A549 treated with GW870086 at 1 μM for 4 hours (cell line): ENCODE measurements around the gene MOB3C. TPM values are rescaled to one million over a fixed set of nuclear protein-coding genes. Genes with fewer than 3 reads are reported as not detected.

ENCODE experiments used
- total RNA-seq: library from RNA; stranded (reverse); fragments of 200-300 nt; extraction: Qiagen RNA extraction; gene quantifications from 5 replicates; pipeline ENCODE4 v1.2.3, GENCODE V29; 2022; ENCODE audit warnings: low read depth

Gene MOB3C
- 3.9 to 4.7 TPM (median 4.5 TPM) in 5 replicates for total RNA-seq

GRCh38 chr1:46616277-46617107 is at the start of gene MOB3C:
MOB3C (minus strand) TSS chr1:46616811; CDS start chr1:46613321, 3,490 bp downstream.

DNA sequence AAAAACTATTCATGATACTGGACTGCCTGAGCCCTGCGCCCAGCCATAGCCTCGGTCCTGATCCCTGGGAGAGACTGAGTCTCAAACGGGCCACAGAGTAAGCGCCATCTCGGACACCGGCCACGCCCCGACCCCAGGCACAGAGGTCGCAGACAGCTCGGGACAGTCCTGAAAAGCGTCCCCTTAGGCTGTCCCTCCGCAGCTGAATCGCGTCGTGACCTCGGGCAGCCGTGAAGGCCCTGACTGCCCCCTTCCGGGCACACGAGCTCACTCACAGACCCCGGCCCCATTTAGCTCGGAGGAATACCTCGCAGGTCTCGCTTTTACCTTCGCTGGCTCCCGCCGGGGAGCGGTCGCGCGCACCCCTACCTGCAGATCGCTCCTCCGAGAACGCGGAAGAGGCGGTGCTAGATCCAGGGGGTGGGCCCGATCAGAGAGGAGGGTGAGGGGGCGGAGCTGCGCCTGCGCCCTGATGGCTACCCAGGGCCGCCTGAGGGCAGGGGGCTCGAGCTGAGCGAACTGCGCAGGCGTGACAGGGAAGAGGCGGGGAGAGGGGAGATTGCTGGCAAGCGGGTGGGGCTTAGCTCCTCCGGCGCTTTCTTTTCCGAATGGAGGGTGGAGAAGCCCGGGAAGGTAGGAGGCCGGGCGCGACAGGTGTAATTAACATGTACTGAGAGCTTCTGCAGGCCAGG is 12.6 kb downstream of the MOB3C start, which contains the start of gene MKNK1:
TSS of gene MKNK1 (minus strand) at position 411 of the 692 bp plus-strand sequence. CDS start 20,941 bp downstream, outside the sequence.

Other genes with a start within 250 kb of the MOB3C start
- gene FAAH, start 222.5 kb downstream of the MOB3C start, total RNA-seq = 0.54 to 0.72 TPM (median 0.56 TPM) in 5 replicates
- 0.70 to 1.2 TPM (median 1.1 TPM) in 5 replicates for gene DMBX1, start 127.0 kb downstream of the MOB3C start, total RNA-seq
- not detected in 5 replicates for gene KNCN, start 65.2 kb downstream of the MOB3C start, total RNA-seq
- gene MKNK1, start 12.5 kb downstream of the MOB3C start, total RNA-seq = 16.8 to 19.7 TPM (median 18.6 TPM) in 5 replicates
- 33.8 to 36.1 TPM (median 35.8 TPM) in 5 replicates for gene ATPAF1, start 51.6 kb upstream of the MOB3C start, total RNA-seq
- gene TEX38, start 55.0 kb upstream of the MOB3C start, total RNA-seq = not detected in 5 replicates
- 20.8 to 29.6 TPM (median 28.4 TPM) in 5 replicates for gene EFCAB14, start 102.3 kb upstream of the MOB3C start, total RNA-seq
- gene CYP4B1, start 182.2 kb upstream of the MOB3C start, total RNA-seq = not detected in 5 replicates